Measurements from ENCODE around the gene UBXN4.

DNA sequence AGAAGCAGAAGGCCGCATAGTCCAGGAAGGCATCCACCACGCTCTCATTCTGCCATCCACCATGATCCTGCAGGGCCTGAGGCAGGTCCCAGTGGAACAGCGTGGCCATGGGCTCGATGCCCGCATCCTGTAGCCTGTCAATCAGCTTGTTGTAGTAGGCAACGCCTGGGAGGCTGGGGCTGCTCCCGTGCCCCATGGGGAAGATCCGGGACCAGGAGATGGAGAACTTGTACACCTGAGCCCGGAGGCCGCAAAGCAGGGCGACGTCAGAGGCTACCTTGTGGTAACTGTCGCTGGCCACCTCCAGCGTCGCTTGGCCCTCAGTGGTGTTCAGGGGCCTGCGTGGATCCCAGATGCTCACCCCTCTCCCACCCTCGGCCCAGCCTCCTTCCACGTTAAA is 75.8 kb downstream of the UBXN4 start:
- TF ChIP-seq POLR2A (IDR thresholded peaks at IDR 0.05): no peak
- TF ChIP-seq, protein P1, sequence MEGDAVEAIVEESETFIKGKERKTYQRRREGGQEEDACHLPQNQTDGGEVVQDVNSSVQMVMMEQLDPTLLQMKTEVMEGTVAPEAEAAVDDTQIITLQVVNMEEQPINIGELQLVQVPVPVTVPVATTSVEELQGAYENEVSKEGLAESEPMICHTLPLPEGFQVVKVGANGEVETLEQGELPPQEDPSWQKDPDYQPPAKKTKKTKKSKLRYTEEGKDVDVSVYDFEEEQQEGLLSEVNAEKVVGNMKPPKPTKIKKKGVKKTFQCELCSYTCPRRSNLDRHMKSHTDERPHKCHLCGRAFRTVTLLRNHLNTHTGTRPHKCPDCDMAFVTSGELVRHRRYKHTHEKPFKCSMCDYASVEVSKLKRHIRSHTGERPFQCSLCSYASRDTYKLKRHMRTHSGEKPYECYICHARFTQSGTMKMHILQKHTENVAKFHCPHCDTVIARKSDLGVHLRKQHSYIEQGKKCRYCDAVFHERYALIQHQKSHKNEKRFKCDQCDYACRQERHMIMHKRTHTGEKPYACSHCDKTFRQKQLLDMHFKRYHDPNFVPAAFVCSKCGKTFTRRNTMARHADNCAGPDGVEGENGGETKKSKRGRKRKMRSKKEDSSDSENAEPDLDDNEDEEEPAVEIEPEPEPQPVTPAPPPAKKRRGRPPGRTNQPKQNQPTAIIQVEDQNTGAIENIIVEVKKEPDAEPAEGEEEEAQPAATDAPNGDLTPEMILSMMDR (IDR thresholded peaks at IDR 0.05): no peak
